GM18951 (cell line): Measurements from ENCODE around the gene SH3RF1.

ENCODE experiments used
- POLR2A ChIP-seq: IDR thresholded peaks from 4 replicates; pipeline ENCODE4 v1.6.1; 2011; ENCODE audit warnings: mild to moderate bottlenecking; ENCODE audit not compliant: insufficient read length, insufficient read depth; ENCODE audit errors: extremely low read depth
- in situ Hi-C: fragments of 300-500 bp; cut with MboI; formaldehyde crosslinking; loops from one replicate; pipeline ENCODE4 v1.12.0; 2022; ENCODE audit warnings: low sequenced_read_pairs, mixed read lengths, inconsistent platforms; ENCODE audit not compliant: unreplicated experiment

SH3RF1 gene

GRCh38 chr4:169119536-169119935, 151.2 kb downstream of the SH3RF1 start:
- TF ChIP-seq POLR2A: no peak
- in situ Hi-C loops: no loop called here

- in situ Hi-C loops: no loop called here
- no peak for TF ChIP-seq POLR2A
These were observed 153.1 kb downstream of the SH3RF1 start for GRCh38 chr4:169117591-169118081.

GRCh38 chr4:169116270-169116901, 154.4 kb downstream of the SH3RF1 start:
- in situ Hi-C loops: no loop called here
- TF ChIP-seq POLR2A: no peak

GRCh38 chr4:169115897-169116254, 154.9 kb downstream of the SH3RF1 start:
- no peak for TF ChIP-seq POLR2A

GRCh38 chr4:169115144-169115896, 155.4 kb downstream of the SH3RF1 start:
- in situ Hi-C loops: no loop called here
- no peak for TF ChIP-seq POLR2A

More at GRCh38 chr4:169115897-169116254, 154.9 kb downstream of the SH3RF1 start:
- in situ Hi-C loops: no loop called here

GRCh38 chr4:169114341-169114974, 156.3 kb downstream of the SH3RF1 start:
- in situ Hi-C loops: no loop called here
- TF ChIP-seq POLR2A: no peak

- in situ Hi-C loops: no loop called here
- TF ChIP-seq POLR2A: no peak
These were observed 160.1 kb downstream of the SH3RF1 start for GRCh38 chr4:169110633-169111032.

GRCh38 chr4:169109035-169109675, 161.6 kb downstream of the SH3RF1 start:
- no peak for TF ChIP-seq POLR2A
- in situ Hi-C loops: no loop called here

GRCh38 chr4:169108303-169108702, 162.5 kb downstream of the SH3RF1 start:
- no peak for TF ChIP-seq POLR2A
- in situ Hi-C loops: no loop called here

GRCh38 chr4:169107528-169107927, 163.2 kb downstream of the SH3RF1 start:
- in situ Hi-C loops: no loop called here
- no peak for TF ChIP-seq POLR2A

- TF ChIP-seq POLR2A: no peak
- in situ Hi-C loops: no loop called here
These were observed 164.0 kb downstream of the SH3RF1 start for GRCh38 chr4:169106696-169107229.

GRCh38 chr4:169105620-169106019, 165.1 kb downstream of the SH3RF1 start:
- in situ Hi-C loops: no loop called here

GRCh38 chr4:169103966-169104412, 166.8 kb downstream of the SH3RF1 start:
- TF ChIP-seq POLR2A: no peak
- in situ Hi-C loops: no loop called here

More at GRCh38 chr4:169105620-169106019, 165.1 kb downstream of the SH3RF1 start:
- TF ChIP-seq POLR2A: no peak
